ENCODE results near the gene SCARB1. TPM values are rescaled to one million over a fixed set of nuclear protein-coding genes. Genes with fewer than 3 reads are reported as not detected.

The SCARB1 gene
- polyA plus RNA-seq, 1 experiment: 10.3 TPM

DNA sequence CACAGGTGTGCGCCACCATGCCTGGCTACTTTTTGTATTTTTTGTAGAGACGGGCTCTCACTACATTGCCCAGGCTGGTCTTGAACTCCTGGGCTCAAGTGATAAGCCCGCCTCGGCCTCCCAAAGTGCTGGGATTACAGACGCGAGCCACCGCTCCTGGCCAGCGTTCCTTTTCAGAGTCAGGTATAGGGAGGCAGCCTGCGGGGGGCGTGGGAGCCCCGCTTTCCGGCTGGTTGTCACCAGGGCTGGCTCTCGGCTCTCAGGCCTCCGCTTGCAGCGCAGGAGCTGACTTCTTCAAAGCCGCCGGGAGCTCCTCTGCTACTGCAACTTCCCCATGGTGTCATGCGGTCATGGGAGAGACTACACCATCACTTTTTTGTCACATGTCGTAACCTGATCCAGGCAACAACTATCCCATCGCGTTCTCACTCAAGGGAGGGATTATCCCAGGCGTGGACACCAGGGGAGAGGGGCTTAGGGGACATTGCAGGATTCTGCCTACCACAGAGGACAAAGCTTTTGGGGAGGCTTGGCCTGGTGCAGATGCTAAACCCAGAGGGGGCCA, 129.4 kb downstream of the SCARB1 start:
- TF ChIP-seq, protein P1, sequence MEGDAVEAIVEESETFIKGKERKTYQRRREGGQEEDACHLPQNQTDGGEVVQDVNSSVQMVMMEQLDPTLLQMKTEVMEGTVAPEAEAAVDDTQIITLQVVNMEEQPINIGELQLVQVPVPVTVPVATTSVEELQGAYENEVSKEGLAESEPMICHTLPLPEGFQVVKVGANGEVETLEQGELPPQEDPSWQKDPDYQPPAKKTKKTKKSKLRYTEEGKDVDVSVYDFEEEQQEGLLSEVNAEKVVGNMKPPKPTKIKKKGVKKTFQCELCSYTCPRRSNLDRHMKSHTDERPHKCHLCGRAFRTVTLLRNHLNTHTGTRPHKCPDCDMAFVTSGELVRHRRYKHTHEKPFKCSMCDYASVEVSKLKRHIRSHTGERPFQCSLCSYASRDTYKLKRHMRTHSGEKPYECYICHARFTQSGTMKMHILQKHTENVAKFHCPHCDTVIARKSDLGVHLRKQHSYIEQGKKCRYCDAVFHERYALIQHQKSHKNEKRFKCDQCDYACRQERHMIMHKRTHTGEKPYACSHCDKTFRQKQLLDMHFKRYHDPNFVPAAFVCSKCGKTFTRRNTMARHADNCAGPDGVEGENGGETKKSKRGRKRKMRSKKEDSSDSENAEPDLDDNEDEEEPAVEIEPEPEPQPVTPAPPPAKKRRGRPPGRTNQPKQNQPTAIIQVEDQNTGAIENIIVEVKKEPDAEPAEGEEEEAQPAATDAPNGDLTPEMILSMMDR (IDR thresholded peaks at IDR 0.05; ENCODE audit: low read depth, low read length): no peak
- Histone ChIP-seq H3K27ac (ENCODE audit: low read depth, low read length) (no peak overlapping the region), H3K27me3 (ENCODE audit: control insufficient read depth, insufficient read depth, low read length) (no peaks in the 10 kb centered on the region), H3K9me3 (ENCODE audit: control insufficient read depth, insufficient read depth, low read length) (peaks cover 15% of the 10 kb centered on the region), H3K4me3 (ENCODE audit: low read depth, low read length) (no peak overlapping the region)
- POLR2A ChIA-PET: interaction anchor here (0.6 kb wide), 1 partner anchor 18 kb away, joined by 4 read pairs; no protein-coding TSS in a partner anchor
- DNase-seq (ENCODE audit: low read depth, low spot score): no peak
- CTCF ChIA-PET: no interaction called here

DNA sequence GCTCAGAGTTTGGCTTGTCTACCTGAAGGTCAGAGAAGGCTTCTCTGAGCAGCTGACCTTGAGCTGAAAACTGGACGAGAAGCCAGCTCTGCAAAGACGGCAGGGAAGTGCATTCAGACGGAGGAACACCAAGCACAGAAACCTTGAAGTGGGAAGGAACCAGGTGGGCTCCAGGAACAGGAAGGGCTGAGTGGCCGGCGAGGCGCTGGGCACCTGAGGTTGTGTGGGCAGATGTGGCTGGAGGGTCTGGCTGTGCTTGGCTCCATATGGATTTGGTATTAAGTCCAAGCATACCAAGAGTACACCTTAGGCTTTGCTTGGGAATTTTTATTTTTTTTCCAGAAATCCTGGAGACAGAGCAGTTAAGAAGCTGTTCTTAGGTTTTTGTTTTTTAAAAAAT, 130.6 kb downstream of the SCARB1 start:
- no peak overlapping the region for H3K27ac ChIP-seq (ENCODE audit: low read depth, low read length)
- TF ChIP-seq, protein P1 (IDR thresholded peaks at IDR 0.05; ENCODE audit: low read depth, low read length): no peak
- no peaks in the 10 kb centered on the region for H3K27me3 ChIP-seq (ENCODE audit: control insufficient read depth, insufficient read depth, low read length)
- peaks cover 12% of the 10 kb centered on the region for H3K9me3 ChIP-seq (ENCODE audit: control insufficient read depth, insufficient read depth, low read length)
- H3K4me3 ChIP-seq (ENCODE audit: low read depth, low read length): no peak overlapping the region
- ChIA-PET POLR2A (no interaction called here), CTCF (interaction anchor here (0.6 kb wide), 1 partner anchor 334 kb away, joined by 3 read pairs; no protein-coding TSS in a partner anchor)
- no peak for DNase-seq (ENCODE audit: low read depth, low spot score)

DNA sequence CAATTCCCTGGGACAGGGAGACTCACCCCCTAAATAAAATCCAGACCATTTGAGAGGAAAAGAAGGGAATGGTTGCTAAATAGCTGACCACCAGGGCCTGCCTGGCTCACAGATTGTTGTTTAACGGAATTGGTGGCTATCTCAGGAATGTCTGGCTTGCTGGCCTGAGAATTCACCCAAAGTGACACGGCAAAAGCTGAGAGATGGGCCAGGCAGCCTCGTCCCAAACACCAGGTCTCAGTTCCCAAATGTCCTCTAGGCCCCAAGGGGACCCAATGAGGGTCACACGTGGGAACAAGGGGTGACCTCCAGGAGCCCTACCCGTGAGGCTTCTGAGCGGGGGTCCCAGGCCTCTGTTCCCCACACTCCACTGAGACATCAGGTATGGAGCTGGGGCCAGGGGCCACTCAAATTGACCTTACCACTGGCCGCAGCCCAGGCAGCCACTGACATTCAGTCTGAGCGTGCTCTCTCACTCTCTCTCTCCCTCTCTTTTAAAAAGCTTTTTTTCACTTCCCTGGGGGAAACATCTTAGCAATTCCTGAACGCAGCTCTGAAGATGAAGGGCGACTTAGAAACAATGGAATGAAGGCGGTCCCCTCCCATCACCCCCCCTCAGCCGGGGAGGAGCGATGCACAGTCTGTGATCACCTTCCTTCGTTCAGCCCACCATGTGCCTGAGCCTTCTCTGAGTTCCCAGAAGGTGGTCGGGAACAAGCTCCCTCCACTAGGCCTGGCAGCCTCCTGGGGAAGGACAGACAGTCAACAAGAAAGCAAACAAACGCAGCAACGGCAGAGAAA, 131.2 kb downstream of the SCARB1 start:
- Histone ChIP-seq H3K4me3 (ENCODE audit: low read depth, low read length) (no peak overlapping the region), H3K9me3 (ENCODE audit: control insufficient read depth, insufficient read depth, low read length) (peaks cover 9% of the 10 kb centered on the region), H3K27me3 (ENCODE audit: control insufficient read depth, insufficient read depth, low read length) (no peaks in the 10 kb centered on the region), H3K27ac (ENCODE audit: low read depth, low read length) (no peak overlapping the region)
- TF ChIP-seq, protein P1 (IDR thresholded peaks at IDR 0.05; ENCODE audit: low read depth, low read length): no peak
- ChIA-PET POLR2A (no interaction called here), CTCF (interaction anchor here (0.6 to 1.1 kb wide), 3 partner anchors 8 to 35 kb away, joined by 3 to 4 read pairs (median 3); no protein-coding TSS in a partner anchor)
- DNase-seq (ENCODE audit: low read depth, low spot score): no peak

DNA sequence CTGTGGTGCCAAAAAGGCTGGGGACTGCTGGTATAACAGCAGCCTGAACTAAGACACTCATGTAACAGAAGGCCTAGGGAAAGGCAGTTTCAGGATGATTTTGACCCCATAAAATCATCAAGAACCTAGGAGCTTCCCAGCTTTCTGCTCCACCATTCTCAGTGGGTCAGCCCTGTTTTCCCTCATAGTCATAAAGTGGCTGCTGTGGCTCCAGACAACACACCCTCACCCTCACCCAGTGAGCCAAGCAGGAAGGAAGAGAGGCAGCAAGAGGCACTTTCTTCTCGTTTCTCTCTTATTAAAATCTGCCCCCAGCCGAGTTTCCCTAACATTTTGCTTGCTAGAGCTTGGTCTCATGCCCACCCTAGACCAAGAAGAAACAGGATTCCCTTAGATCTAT, 131.8 kb downstream of the SCARB1 start:
- CTCF ChIA-PET: interaction anchor here (1.0 to 1.1 kb wide), 2 partner anchors 9 to 22 kb away, joined by 3 to 4 read pairs; no protein-coding TSS in a partner anchor

More for the DNA sequence above, 131.8 kb downstream of the SCARB1 start:
- Histone ChIP-seq H3K9me3 (ENCODE audit: control insufficient read depth, insufficient read depth, low read length) (peaks cover 9% of the 10 kb centered on the region), H3K27ac (ENCODE audit: low read depth, low read length) (no peak overlapping the region), H3K27me3 (ENCODE audit: control insufficient read depth, insufficient read depth, low read length) (no peaks in the 10 kb centered on the region), H3K4me3 (ENCODE audit: low read depth, low read length) (no peak overlapping the region)
- DNase-seq (ENCODE audit: low read depth, low spot score): no peak
- POLR2A ChIA-PET: no interaction called here
- TF ChIP-seq, protein P1 (IDR thresholded peaks at IDR 0.05; ENCODE audit: low read depth, low read length): no peak

Data from AG04450 (cell line).